Raji (cell line): ENCODE data around the gene LAMP2.
A peak's percentile ranks its signal among the peaks of the same experiment; 100 is the strongest.

Experiments
- POLR2A ChIP-seq: IDR thresholded peaks from 2 replicates; pipeline ENCODE4 v1.6.1; 2011; ENCODE audit warnings: low read depth, low read length, control low read depth; ENCODE audit not compliant: insufficient read depth

LAMP2 gene

DNA sequence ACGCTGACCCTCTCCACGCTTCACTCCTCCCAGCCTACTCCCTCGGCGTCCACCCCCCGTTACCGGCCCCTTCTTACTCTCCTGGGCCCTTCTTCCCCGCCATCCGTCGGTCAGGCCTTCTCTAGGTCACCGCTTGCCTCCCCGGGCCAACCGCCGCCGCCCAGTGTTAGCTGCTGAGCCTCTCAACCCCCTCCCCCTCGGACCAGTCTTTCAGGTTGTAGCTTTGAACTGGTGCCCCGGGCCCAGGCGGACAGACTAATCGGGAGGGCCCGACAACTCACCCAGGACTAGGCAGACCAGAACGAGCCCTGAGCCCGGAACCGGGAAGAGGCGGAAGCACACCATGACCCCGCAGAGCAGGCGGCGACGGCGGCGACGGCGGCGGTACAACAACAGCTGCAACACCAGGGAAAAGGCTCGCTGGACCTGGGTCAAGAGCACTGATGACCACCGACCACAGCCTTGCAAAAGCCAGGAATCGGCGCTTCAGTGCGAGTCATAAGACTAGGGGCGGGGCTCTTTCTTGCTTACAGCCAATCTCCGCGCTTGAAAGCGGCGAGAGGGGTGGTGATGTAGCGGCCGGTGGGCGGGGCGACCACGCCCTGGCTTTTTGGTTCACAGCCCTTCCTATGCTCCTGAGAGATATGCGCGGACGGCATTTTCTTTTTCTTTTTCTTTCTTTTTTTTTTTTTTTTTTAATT lies at the start of gene LAMP2:
Gene LAMP2, minus strand, starts transcription at position 472 of the 701 bp plus-strand sequence. Its CDS starts 127 bp downstream, at position 345.
- TF ChIP-seq POLR2A: peak; percentile 75

DNA sequence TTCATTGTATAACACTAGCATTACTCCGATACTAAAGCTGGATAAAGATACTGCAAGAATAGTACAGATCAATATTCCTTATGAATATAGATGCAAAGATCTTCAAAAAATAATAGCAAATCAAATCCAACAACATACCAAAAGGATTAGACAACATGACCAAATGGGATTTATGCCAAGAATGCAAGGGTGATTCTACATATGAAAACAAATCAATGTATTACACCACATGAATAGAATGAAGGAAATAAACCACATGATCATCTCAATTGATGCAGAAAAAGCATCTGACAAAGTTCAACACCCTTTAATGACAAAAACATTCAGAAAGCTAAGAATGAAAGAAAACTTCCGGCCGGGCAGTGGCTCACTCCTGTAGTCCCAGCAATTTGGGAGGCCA lies 48.8 kb upstream of the LAMP2 start:
- no peak for TF ChIP-seq POLR2A

- TF ChIP-seq POLR2A: no peak
These were observed 45.1 kb upstream of the LAMP2 start for GRCh38 chrX:120514236-120514635.

DNA sequence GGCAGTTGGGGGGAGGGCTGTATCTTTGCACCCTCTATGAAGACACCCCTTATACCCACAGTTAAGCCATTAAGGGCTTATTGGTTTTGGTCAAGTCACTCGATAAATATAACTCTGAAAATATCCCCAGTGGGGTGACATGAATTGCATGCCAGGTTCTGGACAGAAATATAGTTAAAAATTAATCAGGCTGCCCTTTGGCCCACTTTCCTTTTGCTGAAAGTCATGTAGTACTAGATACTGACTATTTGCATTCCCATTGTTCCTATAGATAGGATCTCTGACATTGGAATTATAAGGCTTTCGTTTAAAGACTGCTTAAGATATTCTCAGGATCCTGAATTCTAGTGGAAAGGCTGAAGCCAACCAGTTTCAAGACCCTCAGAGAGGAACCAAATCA lies 43.5 kb upstream of the LAMP2 start:
- TF ChIP-seq POLR2A: no peak

DNA sequence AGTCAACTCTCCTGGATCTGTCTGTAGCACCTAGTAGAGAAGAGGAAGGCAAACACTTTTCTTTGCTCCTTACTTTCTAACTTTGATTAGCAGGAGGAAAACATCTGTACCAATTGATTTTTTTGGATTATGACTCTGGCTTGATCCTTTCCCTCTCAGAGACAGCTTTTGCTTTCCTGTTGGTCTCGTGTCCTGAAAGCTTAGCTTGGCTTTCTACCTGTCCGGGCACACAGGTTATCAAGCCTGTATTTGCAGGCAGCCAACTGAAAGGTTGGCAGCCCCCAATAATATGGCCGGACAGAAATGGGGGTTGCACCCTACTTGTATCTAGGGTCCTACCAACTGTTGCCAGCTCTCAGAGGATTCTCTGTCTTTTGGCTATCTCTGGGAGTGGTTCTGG lies 43.1 kb upstream of the LAMP2 start:
- no peak for TF ChIP-seq POLR2A

- no peak for TF ChIP-seq POLR2A
These were observed 35.5 kb upstream of the LAMP2 start for GRCh38 chrX:120504569-120504968.

- no peak for TF ChIP-seq POLR2A
These were observed 30.4 kb upstream of the LAMP2 start for GRCh38 chrX:120499301-120500072.

GRCh38 chrX:120486786-120487185 lies 17.7 kb upstream of the LAMP2 start:
- TF ChIP-seq POLR2A: no peak

GRCh38 chrX:120485638-120486520 lies 16.8 kb upstream of the LAMP2 start:
- no peak for TF ChIP-seq POLR2A

GRCh38 chrX:120485315-120485637 lies 16.2 kb upstream of the LAMP2 start:
- TF ChIP-seq POLR2A: no peak

GRCh38 chrX:120477453-120477852 lies 8.4 kb upstream of the LAMP2 start:
- TF ChIP-seq POLR2A: no peak

- TF ChIP-seq POLR2A: no peak
These were observed 7.6 kb upstream of the LAMP2 start for GRCh38 chrX:120476714-120477113.

DNA sequence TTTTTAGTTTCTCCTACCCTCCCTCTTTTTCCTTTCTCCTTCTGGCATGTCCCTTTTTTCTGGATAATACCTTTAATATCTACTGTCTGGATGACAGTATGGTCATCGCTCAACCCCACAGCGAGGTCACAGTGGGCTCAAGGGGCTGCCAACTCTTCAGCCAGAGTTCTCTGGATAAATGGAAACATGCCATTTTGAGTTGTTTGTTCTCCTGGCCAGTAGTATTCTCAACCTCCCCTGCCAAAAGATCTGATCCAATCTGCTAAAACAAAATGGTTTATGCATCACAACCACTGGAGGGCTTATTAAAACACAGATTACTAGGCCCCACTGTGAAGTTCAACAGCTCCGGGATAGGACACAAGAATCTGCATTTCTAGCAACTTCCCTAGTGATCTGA lies 5.0 kb upstream of the LAMP2 start:
- TF ChIP-seq POLR2A: no peak

- no peak for TF ChIP-seq POLR2A
These were observed 644 bp downstream of the LAMP2 start for GRCh38 chrX:120468479-120468824.

DNA sequence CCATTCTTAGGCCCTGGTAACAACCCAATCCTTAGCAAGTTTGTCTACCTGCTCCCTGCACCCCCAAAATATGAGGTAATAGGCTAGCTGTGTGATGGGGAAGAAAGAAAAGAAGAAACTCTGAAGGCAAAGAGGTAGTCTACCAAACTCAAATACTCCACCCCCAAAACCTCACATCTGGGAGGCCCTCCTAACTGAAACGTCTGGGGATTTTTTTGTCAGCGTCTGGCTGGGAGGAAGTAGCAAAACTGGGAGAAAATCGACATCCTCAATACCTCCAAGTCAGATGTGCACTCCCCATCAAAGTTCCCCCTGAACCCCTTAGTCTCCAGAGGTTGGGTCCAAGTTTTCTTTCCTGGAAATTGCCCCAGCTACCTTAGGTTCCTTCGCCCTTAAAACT lies 1.0 kb downstream of the LAMP2 start:
- TF ChIP-seq POLR2A: no peak

DNA sequence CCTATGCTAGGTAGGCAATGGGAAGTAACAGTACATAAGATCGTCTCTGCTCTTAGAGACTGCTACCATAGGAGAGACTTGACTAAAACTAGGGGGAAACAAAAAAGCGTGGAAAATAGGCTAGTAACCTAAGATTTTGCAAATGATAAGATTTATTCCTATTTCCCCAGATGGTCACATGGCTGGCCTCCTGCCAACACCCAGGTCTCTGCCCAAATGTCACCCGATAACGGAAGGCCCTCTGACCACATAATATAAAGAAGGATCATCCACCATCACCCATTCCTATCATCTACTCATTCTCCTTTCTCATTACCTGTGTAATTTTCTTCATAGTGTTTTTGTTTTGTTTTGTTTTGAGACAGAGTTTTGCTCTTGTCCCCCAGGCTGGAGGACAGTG lies 4.7 kb downstream of the LAMP2 start:
- TF ChIP-seq POLR2A: no peak
